ENCODE data around the gene AHSA1. TPM values are rescaled to one million over a fixed set of nuclear protein-coding genes. Genes with fewer than 3 reads are reported as not detected.

The AHSA1 gene
- total and polyA plus RNA-seq, 2 donors: 66.2 to 126 TPM

DNA sequence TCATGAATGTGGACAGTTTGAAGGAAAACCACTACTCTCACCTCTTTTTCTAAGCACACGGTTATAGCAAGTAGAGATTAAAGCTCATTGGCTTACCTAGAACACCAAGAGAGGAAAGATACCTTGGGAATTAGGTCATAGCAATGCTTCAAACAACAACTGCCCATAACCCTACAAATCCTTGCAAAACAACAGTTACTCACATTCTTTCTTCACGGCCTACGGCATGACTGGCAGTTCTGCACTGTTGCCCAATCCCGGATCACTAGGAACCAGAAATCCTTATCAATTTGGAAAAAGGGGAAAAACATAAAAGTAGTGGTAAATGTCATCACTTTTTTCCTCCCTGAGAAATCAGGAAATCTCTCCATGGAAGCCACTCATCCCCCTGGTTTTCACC is 50.4 kb downstream of the AHSA1 start:
- Histone ChIP-seq H3K27ac (ENCODE audit: low read depth) (no peak overlapping the region), H3K36me3 (ENCODE audit: insufficient read depth) (no peaks in the 10 kb centered on the region), H3K4me1 (ENCODE audit: insufficient read depth) (no peaks in the 10 kb centered on the region), H3K4me3 (ENCODE audit: low read depth, low read length) (no peak overlapping the region)
- 90% methylated on average over 4 of the region's 4 CpGs for WGBS
- no peak for DNase-seq (ENCODE audit: extremely low spot score)

DNA sequence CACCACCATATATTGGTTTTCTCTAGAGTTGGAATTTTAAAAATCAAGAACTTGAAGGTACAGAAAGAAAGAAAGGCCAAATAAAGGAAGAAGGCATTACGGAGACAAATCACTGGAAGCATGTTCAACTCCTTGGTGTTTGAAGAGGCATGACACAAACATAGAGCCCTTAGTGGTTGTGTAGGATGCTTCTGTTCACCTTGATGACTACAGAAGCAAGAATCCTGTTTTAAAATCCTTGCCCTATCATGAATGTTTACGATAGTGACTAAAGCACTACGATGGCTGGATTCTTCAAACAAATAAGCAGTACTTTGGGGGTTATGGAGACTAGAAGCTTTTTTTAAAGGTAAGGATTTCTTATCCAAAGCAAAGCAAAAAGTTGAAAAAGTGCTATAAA is 51.0 kb downstream of the AHSA1 start:
- Histone ChIP-seq H3K36me3 (ENCODE audit: insufficient read depth) (no peaks in the 10 kb centered on the region), H3K27ac (ENCODE audit: low read depth) (no peak overlapping the region), H3K4me1 (ENCODE audit: insufficient read depth) (no peaks in the 10 kb centered on the region), H3K4me3 (ENCODE audit: low read depth, low read length) (no peak overlapping the region)
- WGBS: 83% methylated on average over 3 of the region's 3 CpGs
- no peak for DNase-seq (ENCODE audit: extremely low spot score)

DNA sequence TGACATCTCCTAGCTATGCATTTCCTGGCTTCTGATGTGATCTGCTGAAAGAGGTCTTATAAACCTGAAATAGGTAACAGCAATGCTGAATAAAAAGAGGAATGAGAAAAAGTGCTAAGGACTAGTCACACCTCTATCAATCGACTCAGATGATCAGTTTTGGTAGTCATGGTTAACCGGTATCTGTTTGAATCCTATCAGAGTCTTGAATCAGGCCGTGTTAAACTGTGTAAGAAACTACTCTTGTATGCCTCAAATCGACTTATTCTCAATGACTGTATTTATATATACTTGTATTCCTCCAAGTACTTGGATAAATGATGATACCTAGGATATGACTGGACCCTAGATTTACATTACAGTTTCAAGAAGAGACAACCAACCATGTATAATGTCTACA is 51.5 kb downstream of the AHSA1 start:
- no peaks in the 10 kb centered on the region for H3K4me1 ChIP-seq (ENCODE audit: insufficient read depth)
- H3K27ac ChIP-seq (ENCODE audit: low read depth): no peak overlapping the region
- no peaks in the 10 kb centered on the region for H3K36me3 ChIP-seq (ENCODE audit: insufficient read depth)
- WGBS: 91% methylated on average over 4 of the region's 4 CpGs
- no peak for DNase-seq (ENCODE audit: extremely low spot score)
- H3K4me3 ChIP-seq (ENCODE audit: low read depth, low read length): no peak overlapping the region

DNA sequence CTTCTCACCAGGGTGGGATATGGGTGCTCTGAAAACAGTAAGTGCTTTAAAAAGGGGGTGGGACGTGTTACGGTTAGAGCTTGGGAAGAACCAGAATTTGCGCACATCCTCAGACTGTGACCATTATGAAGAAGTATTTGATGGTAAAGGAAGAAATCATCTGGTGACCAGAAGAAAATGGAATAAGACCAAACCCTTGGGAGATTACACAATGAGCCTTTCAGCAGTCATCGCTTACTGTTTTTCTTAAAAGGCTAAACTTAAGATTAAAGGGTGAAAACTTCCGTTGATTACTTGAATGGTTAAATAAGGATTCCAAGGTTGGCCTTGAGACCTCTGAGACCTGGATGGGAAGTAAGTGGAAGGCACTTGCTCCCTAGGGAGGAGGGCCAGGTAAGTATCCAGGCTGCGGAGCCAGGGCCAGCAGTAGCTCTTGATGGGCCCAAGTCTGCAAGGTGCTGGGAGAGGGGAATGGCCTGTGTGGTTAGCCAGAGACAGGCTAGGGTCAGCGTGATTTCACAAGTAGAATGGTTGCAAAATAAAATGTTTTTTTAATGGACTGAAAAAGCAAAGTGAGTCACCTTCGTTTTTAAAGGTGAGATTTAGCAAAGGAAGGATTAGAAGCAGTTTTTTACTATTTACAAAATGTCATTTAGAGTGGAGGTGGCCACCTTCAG is 53.7 kb downstream of the AHSA1 start:
- 94% methylated on average over 8 of the region's 8 CpGs for WGBS
- no peak for DNase-seq (ENCODE audit: extremely low spot score)
- H3K4me3 ChIP-seq (ENCODE audit: low read depth, low read length): no peak overlapping the region
- no peaks in the 10 kb centered on the region for H3K4me1 ChIP-seq (ENCODE audit: insufficient read depth)
- H3K36me3 ChIP-seq (ENCODE audit: insufficient read depth): no peaks in the 10 kb centered on the region
- no peak overlapping the region for H3K27ac ChIP-seq (ENCODE audit: low read depth)

DNA sequence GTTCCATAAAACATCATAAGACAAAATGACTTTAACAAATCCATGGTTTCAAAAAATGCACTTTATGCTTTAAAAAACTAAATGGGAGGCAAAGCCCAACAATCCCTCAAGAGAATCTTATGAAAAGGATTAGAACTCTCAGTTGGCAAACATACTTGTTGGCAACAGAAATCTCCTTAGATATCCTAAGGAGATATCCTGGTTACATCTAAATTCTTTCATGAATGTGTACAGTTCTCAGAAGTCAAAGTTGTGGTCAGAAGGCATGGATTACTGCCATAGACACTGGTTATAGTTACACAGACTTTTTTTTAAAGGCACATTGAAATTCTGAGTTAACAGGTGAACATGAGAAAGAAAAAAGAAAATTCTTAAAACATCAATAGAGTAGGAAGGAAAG is 58.2 kb downstream of the AHSA1 start:
- H3K27ac ChIP-seq (ENCODE audit: low read depth): no peak overlapping the region
- H3K36me3 ChIP-seq (ENCODE audit: insufficient read depth): no peaks in the 10 kb centered on the region
- no peak overlapping the region for H3K4me3 ChIP-seq (ENCODE audit: low read depth, low read length)
- no peaks in the 10 kb centered on the region for H3K4me1 ChIP-seq (ENCODE audit: insufficient read depth)
- no peak for DNase-seq (ENCODE audit: extremely low spot score)

Small RNA genes within 50 kb of the gene (small RNA-seq; reads per million reads assigned to genes)
- not detected for gene RF00404

Other genes starting within 250 kb of the AHSA1 start
- not detected for gene NGB, start 186.9 kb upstream of the AHSA1 start, total RNA-seq
- not detected for gene NGB, start 186.9 kb upstream of the AHSA1 start, polyA plus RNA-seq
- gene POMT2, start 137.2 kb upstream of the AHSA1 start, total RNA-seq: 16.7 TPM
- 10.5 TPM for gene POMT2, start 137.2 kb upstream of the AHSA1 start, polyA plus RNA-seq
- gene GSTZ1, start 137.1 kb upstream of the AHSA1 start, total RNA-seq: 11.4 TPM
- gene GSTZ1, start 137.1 kb upstream of the AHSA1 start, polyA plus RNA-seq: 17.8 TPM
- gene TMED8, start 81.0 kb upstream of the AHSA1 start, total RNA-seq: 12.3 TPM
- 6.3 TPM for gene TMED8, start 81.0 kb upstream of the AHSA1 start, polyA plus RNA-seq
- 1.3 TPM for gene SAMD15, start 80.7 kb upstream of the AHSA1 start, total RNA-seq
- gene SAMD15, start 80.7 kb upstream of the AHSA1 start, polyA plus RNA-seq: 0.44 TPM
- 0.69 TPM for gene NOXRED1, start 34.6 kb upstream of the AHSA1 start, total RNA-seq
- gene NOXRED1, start 34.6 kb upstream of the AHSA1 start, polyA plus RNA-seq: 0.14 TPM
- gene VIPAS39, start 492 bp upstream of the AHSA1 start, total RNA-seq: 21.5 TPM
- 19.5 TPM for gene VIPAS39, start 492 bp upstream of the AHSA1 start, polyA plus RNA-seq
- not detected for gene ISM2, start 40.7 kb downstream of the AHSA1 start, total RNA-seq
- 0.51 TPM for gene ISM2, start 40.7 kb downstream of the AHSA1 start, polyA plus RNA-seq
- gene SPTLC2, start 158.5 kb downstream of the AHSA1 start, total RNA-seq: 55.0 TPM
- 12.8 TPM for gene SPTLC2, start 158.5 kb downstream of the AHSA1 start, polyA plus RNA-seq
- 13.0 TPM for gene ALKBH1, start 249.9 kb downstream of the AHSA1 start, total RNA-seq
- 9.3 TPM for gene ALKBH1, start 249.9 kb downstream of the AHSA1 start, polyA plus RNA-seq